Mesendoderm (in vitro differentiated cells): Measurements from ENCODE around the gene MAPK8IP2.

Experiments used
- DNase-seq: peaks from one replicate; pipeline ENCODE4 v3.0.0; 2013
- H2AK5ac ChIP-seq: 2 replicates; pipeline ENCODE4 v1.6.1; 2013; ENCODE audit warnings: low read length, inconsistent platforms
- H2BK120ac ChIP-seq: 2 replicates; pipeline ENCODE4 v1.6.1; 2013; ENCODE audit warnings: low read depth, mild to moderate bottlenecking, low read length, moderate library complexity, mixed read lengths
- H2BK15ac ChIP-seq: replicated peaks from 2 replicates; pipeline ENCODE4 v1.6.1; 2013; ENCODE audit warnings: low read depth, mild to moderate bottlenecking, moderate library complexity
- H2BK5ac ChIP-seq: 2 replicates; pipeline ENCODE4 v1.6.1; 2013; ENCODE audit warnings: low read length, inconsistent platforms
- H3K18ac ChIP-seq: 2 replicates; pipeline ENCODE4 v1.6.1; 2013; ENCODE audit warnings: mild to moderate bottlenecking, low read length, mixed read lengths
- H3K23ac ChIP-seq: one replicate; pipeline ENCODE4 v1.6.1; 2013; ENCODE audit warnings: low read length
- H3K27ac ChIP-seq: 2 replicates; pipeline ENCODE4 v1.5.1; 2013; ENCODE audit warnings: low read depth, mild to moderate bottlenecking, inconsistent platforms, low read length, moderate library complexity
- H3K27me3 ChIP-seq: 2 replicates; pipeline ENCODE4 v1.6.1; 2013; ENCODE audit warnings: low read length, control low read depth, mild to moderate bottlenecking, inconsistent platforms; ENCODE audit not compliant: insufficient read depth, poor library complexity
- H3K36me3 ChIP-seq: 2 replicates; pipeline ENCODE4 v1.6.1; 2013; ENCODE audit warnings: low read length, inconsistent platforms; ENCODE audit not compliant: control insufficient read depth, insufficient read depth
- H3K4ac ChIP-seq: one replicate; pipeline ENCODE4 v1.6.1; 2013; ENCODE audit warnings: low read depth, mild to moderate bottlenecking, low read length, moderate library complexity
- H3K4me1 ChIP-seq: 2 replicates; pipeline ENCODE4 v1.6.1; 2013; ENCODE audit warnings: low read depth, low read length, inconsistent platforms; ENCODE audit not compliant: control insufficient read depth
- H3K4me2 ChIP-seq: 2 replicates; pipeline ENCODE4 v1.6.1; 2013; ENCODE audit warnings: low read length
- H3K4me3 ChIP-seq: 2 replicates; pipeline ENCODE4 v1.5.1; 2013; ENCODE audit warnings: mild to moderate bottlenecking, low read length
- H3K56ac ChIP-seq: one replicate; pipeline ENCODE4 v1.6.1; 2013; ENCODE audit warnings: low read length
- H3K79me1 ChIP-seq: 2 replicates; pipeline ENCODE4 v1.6.1; 2013; ENCODE audit warnings: low read length, inconsistent platforms
- H3K79me2 ChIP-seq: 2 replicates; pipeline ENCODE4 v1.6.1; 2013; ENCODE audit warnings: mild to moderate bottlenecking, low read length; ENCODE audit not compliant: control insufficient read depth, insufficient read depth
- H3K9ac ChIP-seq: 2 replicates; pipeline ENCODE4 v1.6.1; 2013; ENCODE audit warnings: low read length, inconsistent platforms
- H4K5ac ChIP-seq: one replicate; pipeline ENCODE4 v1.6.1; 2013; ENCODE audit warnings: low read length
- H4K8ac ChIP-seq: one replicate; pipeline ENCODE4 v1.6.1; 2013; ENCODE audit warnings: low read depth, mild to moderate bottlenecking, control low read depth, low read length, moderate library complexity
- WGBS: extraction: QIAGEN DNeasy Blood & Tissue Kit; methylation state at CpG from one replicate; pipeline ENCODE4 v1.1.7; 2013; ENCODE audit warnings: low lambda C conversion rate, missing lambda C conversion rate; ENCODE audit not compliant: insufficient coverage; ENCODE audit errors: extremely low coverage; 5-methylcytosine and 5-hydroxymethylcytosine counted together

Gene MAPK8IP2

GRCh38 chr22:50568626-50569025 is 32.0 kb upstream of the MAPK8IP2 start:
- no peaks in the 10 kb centered on the region for H3K79me1 ChIP-seq
- H3K9ac ChIP-seq, result no peak overlapping the region
- no peak for DNase-seq
- H3K4ac ChIP-seq, result no peak overlapping the region
- no peak overlapping the region for H4K8ac ChIP-seq
- WGBS, result no CpG with 5 or more reads among the region's 7 CpGs
- no peak overlapping the region for H2BK15ac ChIP-seq
- no peaks in the 10 kb centered on the region for H3K79me2 ChIP-seq
- H2AK5ac ChIP-seq, result no peak overlapping the region
- H3K23ac ChIP-seq, result no peak overlapping the region
- peaks cover 19% of the 10 kb centered on the region for H3K36me3 ChIP-seq
- H4K5ac ChIP-seq, result no peak overlapping the region
- no peak overlapping the region for H2BK120ac ChIP-seq
- no peaks in the 10 kb centered on the region for H3K4me1 ChIP-seq
- no peak overlapping the region for H3K56ac ChIP-seq
- no peak overlapping the region for H3K27ac ChIP-seq
- H3K4me2 ChIP-seq, result no peak overlapping the region
- no peak overlapping the region for H3K4me3 ChIP-seq
- H2BK5ac ChIP-seq, result no peak overlapping the region
- no peaks in the 10 kb centered on the region for H3K27me3 ChIP-seq
- H3K18ac ChIP-seq, result no peak overlapping the region

- H3K4me2 ChIP-seq, result no peak overlapping the region
- DNase-seq, result no peak
These were observed 31.5 kb upstream of the MAPK8IP2 start for GRCh38 chr22:50569041-50569459.

DNA sequence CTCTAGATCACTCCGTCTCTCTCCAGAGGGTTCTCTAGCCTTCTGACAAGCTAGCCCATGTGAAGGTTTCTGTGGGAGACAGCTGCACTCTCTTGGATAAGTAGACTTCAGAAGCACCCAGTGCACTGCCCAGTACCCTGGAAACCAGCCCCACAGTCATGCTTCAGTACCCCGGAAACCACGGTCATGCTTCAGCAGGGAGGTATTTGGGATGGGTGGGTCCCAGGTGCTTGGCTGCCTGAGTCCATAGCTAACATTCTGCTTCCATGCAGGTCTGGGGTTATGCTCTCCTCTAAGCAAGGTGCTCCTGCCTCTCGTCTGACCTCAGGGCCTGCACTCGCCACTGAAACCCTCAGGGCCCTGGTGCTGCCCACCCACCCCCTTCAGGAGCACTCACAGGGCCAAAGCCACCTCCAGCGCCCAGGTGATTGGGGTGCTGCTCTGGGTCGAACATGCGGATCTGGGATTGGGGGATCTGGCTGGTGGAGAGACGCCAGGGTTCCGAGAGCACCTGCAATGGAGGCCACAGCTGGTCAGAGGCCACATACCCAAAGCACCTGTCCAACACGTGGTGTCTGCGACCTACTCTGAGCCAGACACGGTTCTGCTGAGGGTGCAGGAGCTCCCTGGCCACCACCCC is 30.6 kb upstream of the MAPK8IP2 start:
- WGBS, result no CpG with 5 or more reads among the region's 13 CpGs
- H3K56ac ChIP-seq, result no peak overlapping the region
- no peak overlapping the region for H3K23ac ChIP-seq
- no peak overlapping the region for H4K5ac ChIP-seq
- no peak overlapping the region for H3K27ac ChIP-seq
- no peak overlapping the region for H2BK120ac ChIP-seq
- H3K9ac ChIP-seq, result no peak overlapping the region
- H3K4ac ChIP-seq, result no peak overlapping the region
- H3K4me2 ChIP-seq, result no peak overlapping the region
- H2BK5ac ChIP-seq, result no peak overlapping the region
- H4K8ac ChIP-seq, result no peak overlapping the region
- no peak overlapping the region for H2BK15ac ChIP-seq
- H3K4me1 ChIP-seq, result no peaks in the 10 kb centered on the region
- no peaks in the 10 kb centered on the region for H3K27me3 ChIP-seq
- no peak overlapping the region for H2AK5ac ChIP-seq
- no peaks in the 10 kb centered on the region for H3K79me1 ChIP-seq
- peaks cover 21% of the 10 kb centered on the region for H3K36me3 ChIP-seq
- H3K18ac ChIP-seq, result no peak overlapping the region
- H3K79me2 ChIP-seq, result no peaks in the 10 kb centered on the region
- no peak overlapping the region for H3K4me3 ChIP-seq
- DNase-seq, result no peak

More at GRCh38 chr22:50569041-50569459, 31.5 kb upstream of the MAPK8IP2 start:
- H3K27me3 ChIP-seq, result no peaks in the 10 kb centered on the region
- no peaks in the 10 kb centered on the region for H3K4me1 ChIP-seq
- WGBS, result no CpG with 5 or more reads among the region's 8 CpGs
- no peak overlapping the region for H2BK5ac ChIP-seq
- H3K56ac ChIP-seq, result no peak overlapping the region
- H2BK120ac ChIP-seq, result no peak overlapping the region
- no peak overlapping the region for H3K18ac ChIP-seq
- H3K36me3 ChIP-seq, result peaks cover 19% of the 10 kb centered on the region
- H3K79me2 ChIP-seq, result no peaks in the 10 kb centered on the region
- H3K27ac ChIP-seq, result no peak overlapping the region
- no peak overlapping the region for H4K8ac ChIP-seq
- no peak overlapping the region for H3K23ac ChIP-seq
- H4K5ac ChIP-seq, result no peak overlapping the region
- H3K4ac ChIP-seq, result no peak overlapping the region
- H3K4me3 ChIP-seq, result no peak overlapping the region
- H2AK5ac ChIP-seq, result no peak overlapping the region
- no peaks in the 10 kb centered on the region for H3K79me1 ChIP-seq
- no peak overlapping the region for H3K9ac ChIP-seq
- H2BK15ac ChIP-seq, result no peak overlapping the region

DNA sequence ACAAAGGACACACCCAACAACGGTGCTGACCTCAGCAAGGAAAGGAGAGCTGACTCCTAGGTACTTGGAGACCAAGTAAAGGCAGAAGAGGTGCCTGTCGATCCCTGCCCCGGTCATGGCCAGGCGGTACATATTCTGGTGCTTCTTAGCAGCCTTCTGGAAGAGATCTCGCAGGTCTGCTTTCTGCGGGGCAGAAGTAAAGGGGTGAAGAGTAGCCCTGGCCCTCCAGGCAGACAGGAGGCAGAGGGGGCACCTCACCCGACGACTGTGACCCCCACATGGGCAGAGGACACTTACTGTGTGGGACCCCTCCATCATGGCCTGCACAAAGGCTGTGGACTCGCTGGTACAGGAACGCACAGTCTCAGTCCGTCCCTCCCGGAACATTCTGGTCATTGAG is 29.7 kb upstream of the MAPK8IP2 start:
- Histone ChIP-seq H2AK5ac (no peak overlapping the region), H2BK15ac (no peak overlapping the region), H4K5ac (no peak overlapping the region), H3K27ac (no peak overlapping the region), H3K9ac (no peak overlapping the region), H3K36me3 (peaks cover 24% of the 10 kb centered on the region), H3K4me2 (no peak overlapping the region), H3K79me2 (no peaks in the 10 kb centered on the region), H3K4ac (no peak overlapping the region), H2BK5ac (no peak overlapping the region), H3K56ac (no peak overlapping the region), H4K8ac (no peak overlapping the region), H3K79me1 (no peaks in the 10 kb centered on the region), H3K23ac (no peak overlapping the region), H3K4me1 (no peaks in the 10 kb centered on the region), H2BK120ac (no peak overlapping the region), H3K4me3 (no peak overlapping the region), H3K27me3 (no peaks in the 10 kb centered on the region), H3K18ac (no peak overlapping the region)
- DNase-seq, result no peak
- no CpG with 5 or more reads among the region's 12 CpGs for WGBS

DNA sequence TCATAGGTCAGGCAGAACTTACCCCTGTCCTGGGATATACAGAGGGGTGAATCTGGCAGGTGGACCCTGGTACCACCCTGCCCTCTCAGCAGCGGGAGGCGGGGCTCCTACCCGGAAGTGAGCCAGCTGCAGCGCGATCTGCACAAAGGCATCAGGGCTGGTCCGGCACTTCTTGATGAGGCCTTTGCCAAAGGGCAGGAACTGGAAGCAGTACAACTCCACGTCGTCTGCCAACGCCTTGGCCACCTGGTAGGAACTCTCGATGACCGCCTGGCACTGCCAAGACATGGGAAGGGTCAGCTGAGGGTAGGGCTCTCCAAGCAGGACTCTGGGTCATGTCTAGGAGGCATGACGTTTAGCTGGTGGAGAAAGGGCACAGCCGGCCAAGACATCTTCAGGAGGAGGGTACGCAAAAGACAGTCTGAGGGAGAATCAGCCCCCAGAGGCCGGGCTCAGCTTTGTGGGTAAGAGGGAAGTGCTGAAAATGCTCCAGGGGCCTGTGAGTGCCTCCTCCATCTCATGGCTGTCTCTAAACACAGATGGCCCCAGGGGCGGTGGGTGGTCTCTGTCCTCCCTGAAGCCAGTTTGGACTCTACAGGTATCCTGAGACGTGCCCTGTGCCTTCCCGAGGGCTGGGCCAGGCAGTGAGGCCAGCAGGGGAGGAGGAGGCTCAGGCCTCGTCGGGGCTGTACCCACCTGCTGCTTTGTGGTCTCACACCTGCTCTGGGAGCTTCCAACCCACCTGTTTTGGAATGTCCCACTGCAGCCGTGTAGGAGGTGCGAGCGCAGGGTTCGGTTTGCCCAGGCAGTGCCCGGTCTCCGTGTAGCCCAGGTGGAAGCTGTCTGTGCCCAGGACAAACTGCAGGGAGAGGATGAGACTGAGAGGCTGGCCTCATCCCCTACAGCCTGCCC is 29.1 kb upstream of the MAPK8IP2 start:
- Histone ChIP-seq H3K18ac (no peak overlapping the region), H2BK15ac (no peak overlapping the region), H3K4me1 (no peaks in the 10 kb centered on the region), H4K5ac (no peak overlapping the region), H3K4me2 (no peak overlapping the region), H3K27ac (no peak overlapping the region), H3K56ac (no peak overlapping the region), H2BK5ac (no peak overlapping the region), H4K8ac (no peak overlapping the region), H3K4me3 (no peak overlapping the region), H3K79me2 (no peaks in the 10 kb centered on the region), H3K36me3 (peaks cover 24% of the 10 kb centered on the region), H3K79me1 (no peaks in the 10 kb centered on the region), H3K9ac (no peak overlapping the region), H2BK120ac (no peak overlapping the region), H3K27me3 (no peaks in the 10 kb centered on the region), H3K23ac (no peak overlapping the region), H2AK5ac (no peak overlapping the region), H3K4ac (no peak overlapping the region)
- no CpG with 5 or more reads among the region's 26 CpGs for WGBS
- DNase-seq, result no peak
